ENCODE measurements around the gene DPP7. TPM values are rescaled to one million over a fixed set of nuclear protein-coding genes. Genes with fewer than 3 reads are reported as not detected.

The DPP7 gene
- total and polyA plus RNA-seq, 9 of the 15 experiments (the other 6 are each of a cell fraction or from before 2014, with no cell fraction given) = 0.99 to 365 (median 132) TPM

GRCh38 chr9:137067860-137068538 lies 46.5 kb downstream of the DPP7 start (continued):
- TF ChIP-seq MGA (IDR thresholded peaks at IDR 0.05) (no peak), FOSL1 (tag; conservative IDR thresholded peaks at IDR 0.05) (no peak), ZNF785 (CRISPR knock-in tag; IDR thresholded peaks at IDR 0.05) (no peak), ZBTB5 (IDR thresholded peaks at IDR 0.05) (no peak), TCF15 (CRISPR knock-in tag; IDR thresholded peaks at IDR 0.05) (no peak), BHLHE40 (IDR thresholded peaks at IDR 0.05; ENCODE audit: low read length) (0 out of 2 replicates have a peak, but pooled peaks have one; percentile 5), NCOR1 (IDR thresholded peaks at IDR 0.05) (no peak), ZKSCAN1 (IDR thresholded peaks at IDR 0.05; ENCODE audit: low read depth, low read length) (0 out of 2 replicates have a peak, but pooled peaks have one; percentile 20), TFE3 (CRISPR knock-in tag; IDR thresholded peaks at IDR 0.05) (no peak), RBM39 (optimal IDR thresholded peaks at IDR 0.05; ENCODE audit: low read depth, low read length) (no peak), SMAD4 (CRISPR knock-in tag; conservative IDR thresholded peaks at IDR 0.05) (peak; percentile 48; the same call in 1 of the 2 replicates)

All from K562 (cell line).